GM10847 (cell line): Measurements from ENCODE around the gene S1PR4.

ENCODE experiments used
- POLR2A ChIP-seq: IDR thresholded peaks from 2 replicates; pipeline ENCODE4 v1.6.1; 2011; ENCODE audit not compliant: insufficient read length; ENCODE audit errors: extremely low read depth

S1PR4 gene

DNA sequence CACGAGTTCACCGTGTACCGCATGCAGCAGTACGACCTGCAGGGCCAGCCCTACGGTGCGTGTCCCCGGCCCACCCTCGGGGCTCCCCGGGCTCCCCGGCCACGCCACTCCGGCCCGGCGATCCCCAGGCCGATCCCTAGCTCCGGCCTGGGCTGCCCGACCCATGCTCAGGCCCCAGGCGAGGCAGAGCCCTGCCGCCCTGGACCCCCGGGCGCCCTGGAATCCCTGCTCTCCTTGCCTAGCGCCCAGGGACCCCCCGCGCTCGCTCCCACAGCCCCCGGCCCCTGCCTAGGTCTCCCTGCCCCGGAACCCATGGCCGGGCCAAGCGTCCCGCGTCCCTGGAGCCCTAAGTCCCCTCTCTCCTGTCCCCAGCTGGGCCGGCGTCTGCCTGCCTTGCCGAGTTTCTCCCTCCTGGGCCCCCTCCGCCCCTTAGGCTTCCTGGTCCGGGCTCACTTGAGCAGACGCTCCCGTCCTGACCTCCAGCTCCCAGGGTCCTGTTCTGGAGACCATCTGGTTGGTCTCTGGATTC, 7.7 kb downstream of the S1PR4 start:
- no peak for TF ChIP-seq POLR2A

DNA sequence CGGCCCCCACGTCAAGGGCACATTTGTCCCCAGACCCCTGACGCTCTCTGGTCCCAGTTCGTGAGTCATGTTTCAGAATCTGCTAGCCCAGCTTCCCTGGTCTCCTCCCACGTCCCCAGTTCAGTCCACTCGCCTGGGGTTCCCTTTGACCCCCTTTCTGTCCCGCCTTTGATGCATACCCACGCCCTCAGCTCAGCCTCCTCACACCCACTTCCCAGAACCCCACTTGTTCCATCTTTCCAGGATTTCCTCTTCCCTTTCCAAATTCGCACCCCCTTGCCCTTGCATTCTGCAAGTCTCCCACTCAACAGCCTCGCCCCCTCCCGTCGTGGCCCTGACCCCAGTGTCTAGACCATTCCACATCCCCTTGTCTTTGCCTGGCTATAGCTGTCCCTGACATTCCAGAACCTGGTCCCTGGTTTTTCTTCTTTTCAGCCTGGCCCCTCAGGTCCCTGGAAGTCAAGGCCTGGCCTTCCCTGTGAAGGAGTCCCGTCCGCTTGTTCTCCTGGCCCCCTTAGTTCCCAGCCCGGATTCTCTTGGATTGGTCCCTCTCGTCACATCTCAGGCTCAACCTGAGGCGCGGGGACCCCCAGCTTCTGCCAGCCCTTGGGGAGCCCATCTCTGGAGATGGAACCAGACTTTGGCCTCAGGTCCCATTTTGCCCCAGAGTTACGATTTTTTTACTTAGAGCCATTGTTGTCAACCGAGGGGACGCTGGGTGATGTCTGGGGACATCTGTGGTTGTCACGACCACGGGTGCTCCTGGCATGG, 8.5 kb downstream of the S1PR4 start:
- TF ChIP-seq POLR2A = no peak

DNA sequence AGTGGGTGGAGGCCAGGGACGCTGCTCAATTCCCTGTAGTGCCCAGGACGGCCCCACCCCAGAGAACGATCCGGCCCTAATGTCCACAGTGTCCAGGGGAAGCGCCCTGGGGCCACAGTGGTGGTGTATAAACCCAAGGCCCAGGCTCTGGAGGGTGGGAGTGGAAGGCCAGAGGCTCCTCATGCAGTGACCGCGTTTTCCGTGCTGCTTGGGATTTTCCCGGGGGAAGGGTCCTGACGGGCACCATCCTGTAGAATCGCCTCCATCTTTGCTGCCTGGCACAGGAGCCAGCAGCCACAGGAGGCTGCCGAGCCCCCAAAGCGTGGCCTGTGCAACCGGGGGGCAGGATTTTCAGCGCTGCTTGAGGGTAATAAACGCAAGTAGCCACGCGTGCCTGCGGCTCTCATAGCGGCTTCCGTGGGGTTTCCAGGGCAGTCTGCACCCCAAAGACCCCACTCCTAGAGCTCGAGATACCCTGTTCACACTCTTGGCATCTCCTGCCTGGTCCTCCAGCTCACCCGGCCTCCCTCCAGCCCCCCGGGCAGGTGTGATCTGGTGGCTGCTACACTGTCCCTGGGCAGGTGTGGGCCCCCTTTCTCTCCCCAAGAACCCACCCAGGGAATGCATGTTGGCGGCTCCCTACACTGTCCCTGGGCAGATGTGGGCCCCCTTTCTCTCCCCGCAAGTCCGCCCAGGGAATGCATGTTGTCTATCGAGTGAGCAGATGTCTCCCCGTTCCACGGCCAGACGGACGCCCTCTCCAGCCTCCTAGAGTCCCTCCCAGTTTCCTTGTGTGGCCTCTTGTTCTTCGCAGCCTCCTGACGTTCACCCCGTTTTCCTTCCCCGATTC, 9.3 kb downstream of the S1PR4 start:
- TF ChIP-seq POLR2A = no peak

DNA sequence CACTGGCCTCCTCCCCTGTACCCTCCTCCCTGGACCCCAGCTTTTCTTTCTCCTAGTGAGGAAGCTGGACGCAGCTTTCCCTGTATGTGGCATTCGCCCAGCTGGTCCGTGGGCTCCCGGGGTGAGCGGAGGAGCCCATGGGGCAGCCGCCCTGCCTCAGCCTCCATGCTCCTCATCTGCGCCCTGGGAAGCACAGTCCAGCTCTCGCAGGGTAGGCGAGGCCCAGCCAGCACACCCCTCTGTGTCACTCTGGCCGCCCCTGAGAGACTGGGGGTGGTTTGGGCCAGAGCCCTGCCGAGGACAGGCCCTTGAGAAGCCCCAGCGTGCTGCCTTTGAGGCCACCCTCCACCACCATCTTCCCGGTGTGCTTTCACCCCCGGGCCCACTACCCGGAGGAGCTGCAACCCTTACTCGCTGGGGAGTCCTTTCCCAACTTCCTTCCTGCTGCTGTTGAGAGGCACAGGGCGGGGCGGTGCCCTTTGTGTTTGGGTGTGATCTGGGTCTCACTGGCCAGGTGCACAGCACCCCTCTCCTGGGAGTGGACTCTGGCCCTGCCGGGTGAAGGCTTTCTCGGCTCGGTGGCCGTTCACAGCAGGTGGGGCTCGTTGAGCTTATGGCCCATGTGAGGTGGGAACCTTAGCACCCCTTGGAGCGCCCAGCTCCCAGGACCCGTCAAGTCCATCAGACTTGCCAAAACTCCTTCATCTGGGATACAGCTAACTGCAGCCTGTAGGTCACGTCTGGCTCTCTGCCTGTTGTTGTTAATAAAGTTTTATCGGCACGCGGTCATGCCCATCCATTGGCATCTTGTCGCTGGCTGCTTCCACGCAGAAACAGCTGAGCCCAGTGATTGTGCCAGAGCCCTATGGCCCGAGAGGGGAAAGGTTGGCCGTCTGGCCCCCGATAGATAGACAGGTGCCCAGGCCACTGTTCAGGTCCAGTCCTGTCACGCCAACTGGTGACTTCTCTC, 10.3 kb downstream of the S1PR4 start:
- no peak for TF ChIP-seq POLR2A

DNA sequence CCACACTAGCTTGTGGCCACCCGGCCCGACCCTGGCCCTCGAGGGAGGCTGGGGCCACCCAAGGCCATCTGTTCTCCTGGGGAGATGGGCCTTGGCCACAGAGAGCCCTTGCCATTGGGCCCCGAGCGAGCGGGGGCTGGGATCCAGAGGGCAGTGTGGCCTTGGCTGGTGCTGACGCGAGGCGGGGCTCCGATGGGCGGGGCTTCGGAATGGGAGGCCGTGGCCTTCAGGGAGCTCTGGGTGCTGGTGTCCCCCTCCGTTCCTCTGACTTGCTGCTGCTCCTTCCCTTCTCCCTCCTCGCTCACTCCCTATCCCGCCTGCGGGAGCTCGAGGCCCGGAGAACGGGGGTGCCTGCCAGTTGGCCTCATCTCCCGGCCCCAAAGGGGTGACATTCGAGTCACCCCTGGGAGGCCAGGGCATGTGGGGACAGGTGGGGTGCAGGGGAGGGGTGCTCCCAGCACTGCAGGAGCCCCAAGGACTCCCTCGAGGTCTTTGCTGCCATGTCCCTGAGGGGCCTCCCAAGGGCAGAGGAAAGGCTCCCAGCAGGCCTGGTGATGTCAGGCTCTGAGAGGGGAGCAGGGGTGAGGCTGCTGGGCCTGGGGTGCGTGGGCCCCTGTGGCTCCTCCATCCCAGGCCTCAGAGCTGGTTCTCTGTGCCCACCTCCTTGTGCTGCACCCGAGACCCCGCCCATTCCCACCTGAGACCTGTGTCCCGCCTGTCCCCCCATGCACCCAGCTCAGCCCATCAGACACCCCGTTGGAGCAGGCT, 11.3 kb downstream of the S1PR4 start:
- no peak for TF ChIP-seq POLR2A

DNA sequence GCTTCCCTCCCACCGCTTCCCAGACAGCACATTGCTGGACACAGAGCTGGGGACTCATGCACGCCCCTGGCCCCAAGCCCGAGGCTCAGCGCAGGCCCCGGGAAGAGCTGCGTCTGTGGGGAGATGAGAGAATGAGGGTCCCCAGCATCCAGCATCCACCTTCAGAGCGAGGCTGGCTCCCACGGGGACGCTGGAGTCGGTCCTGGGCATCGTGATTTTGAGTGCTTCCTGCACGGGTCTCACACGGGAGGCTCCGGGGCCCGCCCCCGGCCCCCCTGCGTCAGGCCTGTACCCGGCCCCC, 11.9 kb downstream of the S1PR4 start:
- TF ChIP-seq POLR2A = no peak

DNA sequence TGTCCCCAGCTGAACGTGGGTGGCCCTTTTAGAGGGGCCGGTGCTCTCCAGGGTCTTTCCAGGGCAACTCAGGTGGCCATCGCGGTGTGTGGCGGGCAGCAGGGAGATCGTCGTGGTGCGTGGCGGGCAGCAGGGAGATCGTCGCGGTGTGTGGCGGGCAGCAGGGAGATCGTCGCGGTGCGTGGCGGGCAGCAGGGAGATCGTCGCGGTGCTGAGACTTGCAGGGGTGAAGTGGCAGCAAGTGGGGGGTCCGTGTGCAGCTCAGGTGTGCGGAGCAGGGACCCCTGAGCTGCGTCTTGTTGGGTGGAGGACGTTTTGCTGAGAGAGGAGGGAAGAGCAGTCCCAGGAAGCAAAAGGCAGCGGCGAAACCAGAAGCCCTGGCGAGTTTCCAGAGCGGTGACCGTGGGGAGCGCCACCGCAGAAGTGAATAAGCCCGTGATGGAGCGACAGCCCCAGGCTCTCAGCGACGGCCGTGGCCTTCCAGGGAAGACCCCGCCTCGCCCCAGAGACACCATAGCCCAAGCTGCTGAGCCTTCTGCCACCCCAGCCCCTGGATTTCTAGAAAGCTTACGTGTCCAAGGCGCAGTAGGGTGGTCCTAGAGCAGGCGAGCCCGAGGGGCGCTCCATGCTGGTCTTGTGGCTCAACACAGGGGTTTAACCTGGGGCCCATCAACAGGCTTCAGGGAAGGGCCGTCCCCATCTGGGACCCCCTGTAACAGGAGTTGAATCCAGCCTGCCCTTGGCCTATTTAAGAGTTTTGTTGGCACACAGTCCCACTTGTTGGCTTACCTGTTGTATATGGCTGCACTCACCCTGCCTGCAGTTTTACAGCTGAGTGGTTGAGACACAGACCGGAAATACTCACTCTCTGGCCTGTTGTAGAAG, 12.6 kb downstream of the S1PR4 start:
- TF ChIP-seq POLR2A = no peak

DNA sequence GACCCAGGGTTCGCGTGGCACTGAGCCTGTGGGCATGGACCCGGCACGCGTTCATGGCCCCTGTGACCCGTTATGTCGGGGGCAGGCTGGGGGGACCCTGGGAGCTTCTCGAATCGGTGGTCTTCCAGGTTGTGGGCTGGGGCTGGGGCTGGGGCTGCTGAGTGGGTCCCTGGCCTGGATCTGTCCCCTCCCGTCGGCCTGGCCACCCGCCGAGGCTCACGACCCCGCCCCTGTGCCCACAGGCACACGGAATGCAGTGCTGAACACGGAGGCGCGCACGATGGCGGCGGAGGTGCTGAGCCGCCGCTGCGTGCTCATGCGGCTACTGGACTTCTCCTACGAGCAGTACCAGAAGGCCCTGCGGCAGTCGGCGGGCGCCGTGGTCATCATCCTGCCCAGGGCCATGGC, 13.7 kb downstream of the S1PR4 start:
- TF ChIP-seq POLR2A = no peak

DNA sequence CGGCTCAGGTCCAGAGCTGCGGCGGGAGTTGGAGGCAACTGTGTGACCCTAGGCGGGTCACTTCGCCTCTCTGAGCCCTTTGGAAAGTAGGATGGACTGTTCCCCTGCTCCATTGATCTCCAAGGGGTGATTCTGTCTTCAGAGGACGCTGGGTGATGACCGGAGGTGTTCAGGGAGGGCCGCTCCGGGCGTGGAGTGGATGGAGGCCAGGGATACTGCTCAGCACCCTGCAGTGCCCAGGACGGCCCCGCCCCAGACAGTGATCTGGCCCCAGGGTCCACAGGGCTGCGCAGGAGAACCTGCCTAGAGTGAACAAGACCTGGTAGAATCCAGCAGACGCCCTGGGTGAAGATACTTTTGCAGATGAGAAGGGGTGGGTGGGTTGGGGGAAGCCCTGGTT, 14.1 kb downstream of the S1PR4 start:
- TF ChIP-seq POLR2A = no peak

DNA sequence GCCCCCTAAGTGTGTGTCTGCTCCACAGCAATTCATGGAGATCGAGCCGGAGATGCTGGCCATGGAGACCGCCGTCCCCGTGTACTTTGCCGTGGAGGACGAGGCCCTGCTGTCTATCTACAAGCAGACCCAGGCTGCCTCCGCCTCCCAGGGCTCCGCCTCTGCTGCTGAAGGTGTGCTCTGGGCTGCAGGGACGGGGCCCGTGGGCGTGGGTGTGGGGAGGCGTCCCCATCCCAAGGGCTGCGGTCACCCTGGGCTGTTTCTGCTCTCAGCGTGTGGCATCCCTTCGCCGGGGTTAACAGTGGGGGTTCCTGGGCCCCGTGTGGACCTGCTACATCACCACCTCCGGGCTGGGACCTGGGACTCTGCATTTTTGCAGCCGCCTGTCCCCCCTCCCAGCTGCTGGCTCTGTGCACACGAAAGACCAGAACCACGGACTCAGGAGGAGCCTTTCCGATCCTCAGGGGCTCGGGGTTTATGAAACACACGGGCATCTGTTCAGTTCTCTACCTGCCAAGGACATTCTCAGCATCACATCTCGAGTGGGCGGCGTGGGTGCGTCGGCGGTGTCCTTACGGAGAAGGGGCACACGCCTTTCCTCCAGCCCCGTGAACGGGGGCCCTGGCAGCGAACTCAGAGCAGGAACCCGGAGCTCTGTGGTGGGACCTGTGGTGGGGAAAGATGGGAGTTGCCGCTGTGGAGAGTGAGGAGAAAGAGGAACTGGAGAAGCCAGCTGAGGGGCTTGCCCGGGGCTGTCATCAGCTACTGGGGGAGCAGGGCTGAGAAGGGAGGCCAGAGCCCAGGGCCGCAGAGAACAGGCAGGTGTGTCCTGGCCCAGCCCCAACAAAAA, 14.9 kb downstream of the S1PR4 start:
- no peak for TF ChIP-seq POLR2A

DNA sequence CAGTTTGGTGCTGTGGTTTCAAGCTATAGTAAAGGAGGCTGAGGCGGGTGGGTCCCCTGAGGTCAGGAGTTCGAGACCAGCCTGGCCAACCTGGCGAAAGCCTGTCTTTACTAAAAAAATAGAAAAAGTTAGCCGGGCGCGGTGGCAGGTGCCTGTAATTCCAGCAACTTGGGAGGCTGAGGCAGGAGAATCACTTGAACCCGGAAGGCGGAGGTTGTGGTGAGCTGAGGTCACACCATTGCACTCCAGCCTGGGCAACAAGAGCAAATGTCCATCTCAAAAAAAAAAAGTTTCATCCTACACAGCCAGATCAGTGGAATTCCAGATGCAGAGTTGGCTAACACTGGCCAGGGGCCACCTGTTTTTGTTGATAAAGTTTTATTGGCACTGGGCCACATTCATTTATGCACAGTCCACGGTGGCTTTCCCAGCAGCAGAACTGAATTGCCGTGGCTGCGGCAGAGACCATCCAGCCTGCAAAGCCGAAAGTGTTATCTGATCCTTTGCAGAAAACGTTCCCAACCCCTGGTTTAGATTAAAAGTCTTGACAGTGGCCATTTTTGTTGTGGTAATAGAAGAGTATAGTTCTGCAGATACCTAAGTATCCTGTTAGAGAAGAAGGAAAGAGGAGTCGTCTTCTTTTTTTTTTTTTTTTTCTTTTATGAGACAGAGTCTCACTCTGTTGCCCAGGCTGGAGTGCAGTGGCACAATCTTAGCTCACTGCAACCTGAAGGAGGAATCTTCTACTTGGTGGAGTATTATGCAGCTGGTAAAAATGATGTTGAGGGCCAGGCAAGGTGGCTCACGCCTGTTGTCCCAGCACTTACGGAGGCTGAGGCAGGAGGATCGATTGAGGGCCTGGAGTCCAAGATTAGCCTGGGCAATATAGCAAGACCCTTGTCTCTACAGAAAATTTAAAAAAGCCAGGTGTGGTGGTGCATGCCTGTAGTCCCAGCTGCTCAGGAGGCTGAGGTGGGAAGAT, 15.8 kb downstream of the S1PR4 start:
- TF ChIP-seq POLR2A = no peak
